AG08396 (cell line): ENCODE data around the gene CCDC110.

ENCODE experiments used
- DNase-seq: peaks from one replicate; pipeline ENCODE4 v3.0.0; 2012; ENCODE audit warnings: low spot score, mixed read lengths

CCDC110 gene

GRCh38 chr4:185421366-185422124 lies 50.0 kb downstream of the CCDC110 start:
- DNase-seq, result peak; percentile 20

DNA sequence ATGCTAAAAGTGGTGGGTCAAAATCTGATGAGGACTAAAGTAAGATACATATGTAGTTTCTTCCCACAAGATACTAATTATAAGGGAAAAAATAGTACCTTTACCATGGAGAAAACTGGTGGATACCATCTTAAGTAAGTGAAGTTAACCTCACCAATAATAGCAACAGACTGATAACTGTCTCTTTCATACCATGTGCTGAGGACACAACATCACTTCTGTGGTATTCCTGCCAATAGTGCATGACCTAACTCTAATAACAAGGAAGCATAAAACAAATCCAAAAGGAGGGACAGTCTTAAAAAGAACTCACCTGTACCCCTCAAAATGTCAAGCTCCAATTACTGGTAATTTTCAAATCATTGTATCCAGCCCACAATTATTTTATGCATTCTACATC lies 54.6 kb downstream of the CCDC110 start:
- DNase-seq, result no peak

GRCh38 chr4:185412412-185412811 lies 59.1 kb downstream of the CCDC110 start:
- DNase-seq, result no peak

GRCh38 chr4:185411849-185412248 lies 59.7 kb downstream of the CCDC110 start:
- no peak for DNase-seq

DNA sequence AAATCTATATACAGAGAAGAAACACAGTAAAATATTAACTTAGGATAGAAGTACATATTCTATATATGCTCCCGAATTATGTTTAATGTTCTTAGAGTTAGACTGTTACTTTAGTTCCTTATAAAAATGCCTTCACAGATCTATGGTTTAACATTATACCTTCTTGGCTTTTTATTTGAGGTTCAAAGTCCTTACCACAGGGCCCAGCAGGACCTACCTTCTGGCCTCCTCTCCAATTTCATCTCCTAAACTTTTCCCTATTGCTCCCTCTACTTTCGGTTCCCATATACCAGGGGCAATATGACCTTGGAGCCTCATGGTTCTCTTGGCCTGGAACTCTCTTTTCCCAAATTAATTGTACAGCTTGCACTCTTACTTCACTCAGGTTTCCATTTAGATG lies 63.1 kb downstream of the CCDC110 start:
- DNase-seq, result no peak

GRCh38 chr4:185405296-185405999 lies 66.1 kb downstream of the CCDC110 start:
- no peak for DNase-seq

DNA sequence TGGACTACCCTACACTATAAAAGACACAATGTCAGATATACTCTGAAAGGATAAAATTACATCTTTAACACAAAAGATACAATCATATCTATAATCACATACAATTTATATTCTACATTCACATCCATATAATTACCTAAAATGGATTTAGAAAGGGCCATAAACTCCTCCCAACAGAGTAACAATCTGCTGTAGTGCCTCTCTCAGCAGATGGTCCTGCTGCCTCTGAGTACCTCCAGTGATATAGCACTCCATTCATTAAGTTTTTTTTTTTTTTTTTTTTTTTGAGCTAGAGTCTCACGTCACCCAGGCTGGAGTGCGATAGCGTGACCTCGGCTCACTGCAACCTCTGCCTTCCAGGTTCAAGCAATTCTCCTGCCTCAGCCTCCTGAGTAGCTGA lies 67.5 kb downstream of the CCDC110 start:
- no peak for DNase-seq

DNA sequence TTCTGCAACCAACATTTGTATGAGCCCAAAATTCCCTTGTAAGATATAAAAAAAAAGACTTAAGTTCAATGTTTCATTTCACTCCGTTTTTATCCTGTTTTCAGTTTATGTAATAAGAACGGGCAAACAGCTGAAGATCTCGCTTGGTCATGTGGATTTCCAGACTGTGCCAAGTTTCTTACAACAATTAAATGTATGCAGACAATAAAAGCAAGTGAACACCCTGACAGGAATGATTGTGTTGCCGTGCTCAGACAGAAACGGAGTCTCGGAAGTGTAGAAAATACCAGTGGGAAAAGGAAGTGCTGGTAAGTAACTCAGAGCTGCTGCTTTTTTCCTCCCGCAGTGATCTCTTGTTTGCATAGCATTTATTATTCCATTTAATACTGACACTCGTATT lies 72.1 kb downstream of the CCDC110 start:
- DNase-seq, result no peak

DNA sequence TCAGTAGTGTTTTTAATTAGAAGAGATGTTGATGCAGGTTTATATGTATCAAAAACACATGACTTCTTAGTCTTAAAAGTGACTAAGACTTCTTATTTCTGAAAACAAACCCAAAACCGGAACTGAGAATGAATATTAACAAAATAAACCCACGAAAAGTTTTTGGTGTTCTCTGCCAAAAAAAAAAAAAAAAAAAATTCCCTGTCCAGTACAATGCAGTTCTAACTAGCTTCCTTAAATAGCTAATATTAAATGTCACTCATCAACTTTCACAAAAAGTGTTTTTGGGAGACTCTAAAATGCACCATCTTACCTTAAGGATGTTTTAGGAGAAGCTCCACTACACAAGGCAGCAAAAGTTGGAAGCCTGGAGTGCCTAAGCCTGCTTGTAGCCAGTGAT lies 72.9 kb downstream of the CCDC110 start:
- no peak for DNase-seq

DNA sequence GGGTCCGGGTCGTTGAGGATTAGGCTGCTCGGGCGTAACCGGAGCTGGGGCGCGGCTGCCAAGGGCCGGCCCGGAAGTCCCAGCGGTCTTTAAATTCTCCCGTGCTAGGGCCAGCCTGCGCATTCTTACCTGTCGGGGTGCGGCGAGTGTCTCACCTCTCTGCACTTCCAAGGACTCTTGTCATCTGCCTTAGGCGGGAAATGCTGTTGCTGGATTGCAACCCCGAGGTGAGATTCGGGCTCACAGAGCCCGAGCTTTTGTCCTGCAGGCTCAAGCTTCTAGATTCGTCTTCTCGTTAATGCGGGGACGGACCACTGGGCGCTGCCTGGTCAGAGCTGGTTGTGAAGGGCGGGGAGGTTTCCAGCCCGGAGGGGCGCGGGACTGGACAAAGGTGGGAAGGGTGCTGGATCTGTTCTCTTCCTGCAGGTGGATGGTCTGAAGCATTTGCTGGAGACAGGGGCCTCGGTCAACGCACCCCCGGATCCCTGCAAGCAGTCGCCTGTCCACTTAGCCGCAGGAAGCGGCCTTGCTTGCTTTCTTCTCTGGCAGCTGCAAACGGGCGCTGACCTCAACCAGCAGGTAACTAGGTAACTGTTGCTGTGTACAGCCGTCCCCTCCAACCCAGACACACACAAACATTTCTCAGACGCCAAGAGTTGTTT lies 74.7 kb downstream of the CCDC110 start, which contains the start of gene ANKRD37:
ANKRD37 (plus strand) TSS at position 118 of the 662 bp plus-strand sequence; CDS start at position 201, 83 bp downstream.
- peak; percentile 27 for DNase-seq

GRCh38 chr4:185395956-185396723 lies 75.4 kb downstream of the CCDC110 start:
- DNase-seq, result peak; percentile 100

- no peak for DNase-seq
Observed at GRCh38 chr4:185395238-185395955, 76.1 kb downstream of the CCDC110 start, which contains the start of gene LRP2BP. Gene LRP2BP, minus strand, starts transcription at chr4:185395924. Its CDS starts 17,738 bp downstream, at chr4:185378186.
